ENCODE data around the gene CCL16. TPM values are rescaled to one million over a fixed set of nuclear protein-coding genes. Genes with fewer than 3 reads are reported as not detected.

CCL16 gene
- total and polyA plus RNA-seq, 11 donors: 0.19 TPM; not detected in 10

- peaks cover 0 to 25% (median 11%) of the 10 kb centered on the region in 12 donors for H3K4me1 ChIP-seq
- 77 to 91% (median 84%) methylated on average over 1 of the region's 1 CpG for WGBS, 4 donors
- H3K9me3 ChIP-seq: no peaks in the 10 kb centered on the region
- no peaks in the 10 kb centered on the region for H3K27me3 ChIP-seq
- H3K4me3 ChIP-seq: no peak overlapping the region
- intact Hi-C loops (cut with DNase I): loop anchor here in 7 of 10 donors (2.0 to 10.0 kb wide), 6 partner anchors 100 to 513 kb away; partner anchors contain the start of gene ZNHIT3 (in 1 of the 7)
- H3K27ac ChIP-seq: no peak overlapping the region
- ATAC-seq (no peak), DNase-seq (no peak)
- TF ChIP-seq POLR2A (IDR thresholded peaks at IDR 0.05): no peak
- no peak for TF ChIP-seq CTCF (IDR thresholded peaks at IDR 0.05)
- no peaks in the 10 kb centered on the region for H3K36me3 ChIP-seq
Observed at GRCh38 chr17:35972066-35972465, 9.2 kb downstream of the CCL16 start.

GRCh38 chr17:35969558-35970380, 11.5 kb downstream of the CCL16 start:
- DNase-seq: peak in 4 of 5 donors; percentile 63 to 78 (median 69)

GRCh38 chr17:35968520-35969054, 12.7 kb downstream of the CCL16 start:
- Histone ChIP-seq H3K9me3 (no peaks in the 10 kb centered on the region), H3K27me3 (no peaks in the 10 kb centered on the region), H3K27ac (no peak overlapping the region), H3K4me1 (peaks cover 0 to 20% (median 9%) of the 10 kb centered on the region in 12 donors), H3K36me3 (no peaks in the 10 kb centered on the region), H3K4me3 (no peak overlapping the region)
- TF ChIP-seq POLR2A (IDR thresholded peaks at IDR 0.05): no peak
- TF ChIP-seq CTCF (IDR thresholded peaks at IDR 0.05): no peak
- WGBS, 4 donors: 77 to 84% (median 82%) methylated on average over 10 of the region's 10 CpGs
- DNase-seq: no peak
- intact Hi-C loops (cut with DNase I): loop anchor here in 8 of 10 donors (1.0 to 5.0 kb wide), 8 partner anchors 103 to 515 kb away; no protein-coding TSS in a partner anchor
- no peak for ATAC-seq

More at GRCh38 chr17:35969558-35970380, 11.5 kb downstream of the CCL16 start:
- H3K36me3 ChIP-seq: no peaks in the 10 kb centered on the region
- no peaks in the 10 kb centered on the region for H3K27me3 ChIP-seq
- TF ChIP-seq POLR2A (IDR thresholded peaks at IDR 0.05) (no peak), CTCF (IDR thresholded peaks at IDR 0.05) (peak; percentile 72 to 94 (median 84))
- H3K4me1 ChIP-seq: peaks cover 0 to 22% (median 11%) of the 10 kb centered on the region in 12 donors
- 38 to 48% (median 41%) methylated on average over 8 of the region's 8 CpGs for WGBS, 4 donors
- peak; percentile 67 to 81 (median 75) for ATAC-seq
- intact Hi-C loops (cut with DNase I): loop anchor here in 9 of 10 donors (1.0 to 10.0 kb wide), 11 partner anchors 102 to 515 kb away; partner anchors contain the start of gene ZNHIT3 (in 1 of the 9)
- H3K9me3 ChIP-seq: no peaks in the 10 kb centered on the region
- no peak overlapping the region for H3K27ac ChIP-seq
- no peak overlapping the region for H3K4me3 ChIP-seq

GRCh38 chr17:35965272-35965671, 16.0 kb downstream of the CCL16 start:
- intact Hi-C loops (cut with DNase I): loop anchor here in 4 of 10 donors (5.0 kb wide), 3 partner anchors 107 to 517 kb away; no protein-coding TSS in a partner anchor
- H3K4me1 ChIP-seq: peaks cover 0 to 6% (median 0%) of the 10 kb centered on the region in 12 donors
- H3K27me3 ChIP-seq: peaks cover 0 to 6% (median 2%) of the 10 kb centered on the region in 9 donors
- H3K4me3 ChIP-seq: no peak overlapping the region
- no peaks in the 10 kb centered on the region for H3K9me3 ChIP-seq
- no peak for DNase-seq
- ATAC-seq: no peak
- H3K27ac ChIP-seq: no peak overlapping the region
- H3K36me3 ChIP-seq: no peaks in the 10 kb centered on the region
- TF ChIP-seq CTCF (IDR thresholded peaks at IDR 0.05) (no peak), POLR2A (IDR thresholded peaks at IDR 0.05) (no peak)
- 87 to 93% (median 89%) methylated on average over 7 of the region's 7 CpGs for whole genome bisulfite sequencing, 4 donors
